ENCODE measurements around the gene COX8C.

Gene COX8C

GRCh38 chr14:93309427-93309966 is 37.5 kb upstream of the COX8C start:
- Histone ChIP-seq H3K27me3 (ENCODE audit: insufficient read depth, low read depth, severe bottlenecking) (no peaks in the 10 kb centered on the region), H3K36me3 (peaks cover 4% of the 10 kb centered on the region; the same call in 1 of the 2 replicates), H3K4me3 (ENCODE audit: low read depth, low read length) (no peak overlapping the region), H3K27ac (no peak overlapping the region), H3K9me3 (ENCODE audit: severe bottlenecking) (peaks cover 2% of the 10 kb centered on the region)
- no peak for DNase-seq
- TF ChIP-seq CTCF (IDR thresholded peaks at IDR 0.05; ENCODE audit: low read depth, low read length), result no peak

- no peaks in the 10 kb centered on the region for H3K27me3 ChIP-seq (ENCODE audit: insufficient read depth, low read depth, severe bottlenecking)
- H3K36me3 ChIP-seq, result no peaks in the 10 kb centered on the region; the same call in 1 of the 2 replicates
- H3K4me3 ChIP-seq (ENCODE audit: low read depth, low read length), result no peak overlapping the region
- no peak for DNase-seq
- H3K27ac ChIP-seq, result no peak overlapping the region
- TF ChIP-seq CTCF (IDR thresholded peaks at IDR 0.05; ENCODE audit: low read depth, low read length), result no peak
- peaks cover 2% of the 10 kb centered on the region for H3K9me3 ChIP-seq (ENCODE audit: severe bottlenecking)
Measured at GRCh38 chr14:93311082-93311481, 35.9 kb upstream of the COX8C start.

- no peak for DNase-seq
- no peak for TF ChIP-seq CTCF (IDR thresholded peaks at IDR 0.05; ENCODE audit: low read depth, low read length)
- Histone ChIP-seq H3K27ac (no peak overlapping the region), H3K4me3 (ENCODE audit: low read depth, low read length) (no peak overlapping the region), H3K36me3 (no peaks in the 10 kb centered on the region; the same call in none of the 2 replicates), H3K27me3 (ENCODE audit: insufficient read depth, low read depth, severe bottlenecking) (no peaks in the 10 kb centered on the region), H3K9me3 (ENCODE audit: severe bottlenecking) (no peaks in the 10 kb centered on the region)
Measured at GRCh38 chr14:93315575-93315974, 31.4 kb upstream of the COX8C start.

- no peak overlapping the region for H3K27ac ChIP-seq
- DNase-seq, result no peak
Measured at GRCh38 chr14:93316716-93317115, 30.3 kb upstream of the COX8C start.

GRCh38 chr14:93317210-93317874 is 29.6 kb upstream of the COX8C start:
- Histone ChIP-seq H3K9me3 (ENCODE audit: severe bottlenecking) (no peaks in the 10 kb centered on the region), H3K27me3 (ENCODE audit: insufficient read depth, low read depth, severe bottlenecking) (no peaks in the 10 kb centered on the region), H3K36me3 (no peaks in the 10 kb centered on the region; the same call in none of the 2 replicates), H3K27ac (no peak overlapping the region), H3K4me3 (ENCODE audit: low read depth, low read length) (no peak overlapping the region)
- TF ChIP-seq CTCF (IDR thresholded peaks at IDR 0.05; ENCODE audit: low read depth, low read length), result no peak
- no peak for DNase-seq

More at GRCh38 chr14:93316716-93317115, 30.3 kb upstream of the COX8C start:
- no peaks in the 10 kb centered on the region; the same call in none of the 2 replicates for H3K36me3 ChIP-seq
- H3K4me3 ChIP-seq (ENCODE audit: low read depth, low read length), result no peak overlapping the region
- H3K27me3 ChIP-seq (ENCODE audit: insufficient read depth, low read depth, severe bottlenecking), result no peaks in the 10 kb centered on the region
- TF ChIP-seq CTCF (IDR thresholded peaks at IDR 0.05; ENCODE audit: low read depth, low read length), result no peak
- H3K9me3 ChIP-seq (ENCODE audit: severe bottlenecking), result no peaks in the 10 kb centered on the region

Data from WERI-Rb-1 (cell line).